ENCODE results near the gene PBX4.

GRCh38 chr19:19526581-19527370 lies 91.7 kb downstream of the PBX4 start:
- no peak for TF ChIP-seq JUN (IDR thresholded peaks at IDR 0.05; ENCODE audit: borderline replicate concordance, insufficient read depth, insufficient read length, low read depth)
- no peak for TF ChIP-seq EZH2 (IDR thresholded peaks at IDR 0.05; ENCODE audit: borderline replicate concordance, low read depth, low read length, severe bottlenecking)
- TF ChIP-seq, protein P1, sequence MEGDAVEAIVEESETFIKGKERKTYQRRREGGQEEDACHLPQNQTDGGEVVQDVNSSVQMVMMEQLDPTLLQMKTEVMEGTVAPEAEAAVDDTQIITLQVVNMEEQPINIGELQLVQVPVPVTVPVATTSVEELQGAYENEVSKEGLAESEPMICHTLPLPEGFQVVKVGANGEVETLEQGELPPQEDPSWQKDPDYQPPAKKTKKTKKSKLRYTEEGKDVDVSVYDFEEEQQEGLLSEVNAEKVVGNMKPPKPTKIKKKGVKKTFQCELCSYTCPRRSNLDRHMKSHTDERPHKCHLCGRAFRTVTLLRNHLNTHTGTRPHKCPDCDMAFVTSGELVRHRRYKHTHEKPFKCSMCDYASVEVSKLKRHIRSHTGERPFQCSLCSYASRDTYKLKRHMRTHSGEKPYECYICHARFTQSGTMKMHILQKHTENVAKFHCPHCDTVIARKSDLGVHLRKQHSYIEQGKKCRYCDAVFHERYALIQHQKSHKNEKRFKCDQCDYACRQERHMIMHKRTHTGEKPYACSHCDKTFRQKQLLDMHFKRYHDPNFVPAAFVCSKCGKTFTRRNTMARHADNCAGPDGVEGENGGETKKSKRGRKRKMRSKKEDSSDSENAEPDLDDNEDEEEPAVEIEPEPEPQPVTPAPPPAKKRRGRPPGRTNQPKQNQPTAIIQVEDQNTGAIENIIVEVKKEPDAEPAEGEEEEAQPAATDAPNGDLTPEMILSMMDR (IDR thresholded peaks at IDR 0.05; ENCODE audit: extremely low read depth in 1 of 2, insufficient read depth in 1 of 2, low read depth in 1 of 2, low read length in 2 of 2), result no peak
- no peak for TF ChIP-seq POLR2AphosphoS5 (IDR thresholded peaks at IDR 0.05; ENCODE audit: insufficient read depth, low read depth, low read length)
- no peak for TF ChIP-seq POLR2A (IDR thresholded peaks at IDR 0.05; ENCODE audit: low read depth, low read length)
- TF ChIP-seq MYC (IDR thresholded peaks at IDR 0.05; ENCODE audit: low read depth, low read length), result no peak
- TF ChIP-seq MAX (IDR thresholded peaks at IDR 0.05; ENCODE audit: insufficient read depth, insufficient read length), result no peak
- no peak for TF ChIP-seq GATA2 (IDR thresholded peaks at IDR 0.05; ENCODE audit: insufficient read depth, insufficient read length, low read depth, low read length)
